Transverse colon (tissue), 4 donors: ENCODE measurements around the gene PIGU. TPM values are rescaled to one million over a fixed set of nuclear protein-coding genes. Genes with fewer than 3 reads are reported as not detected.

ENCODE experiments used
- DNase-seq: peaks from one replicate; pipeline ENCODE4 v3.0.0-alpha.2; 2019
- H3K27ac ChIP-seq, 4 donors: fragments of 200-600 bp; sonication (generic); 2 replicates each; pipeline ENCODE4 v1.5.1; 2016 to 2018; ENCODE audit warnings: inconsistent platforms in 4 of 4
- H3K27me3 ChIP-seq: fragments of 200-600 bp; sonication (generic); 2 replicates; pipeline ENCODE4 v1.5.1; 2017; ENCODE audit warnings: inconsistent platforms
- H3K36me3 ChIP-seq, 4 donors: fragments of 200-600 bp; sonication (generic); 2 replicates each; pipeline ENCODE4 v1.5.1; 2017 to 2019; ENCODE audit warnings: inconsistent platforms in 4 of 4
- H3K4me1 ChIP-seq, 4 donors: fragments of 200-600 bp; sonication (generic); 2 replicates each; pipeline ENCODE4 v1.5.1; 2017 to 2020; ENCODE audit warnings: inconsistent platforms in 4 of 4
- H3K4me3 ChIP-seq, 4 donors: fragments of 200-600 bp; sonication (generic); 1 replicate in 1 of 4; 2 replicates in 3 of 4; pipeline versions ENCODE4 v1.5.1 to v1.6.1; 2017 to 2019; ENCODE audit warnings: inconsistent platforms in 4 of 4
- H3K9me3 ChIP-seq, 2 donors: fragments of 200-600 bp; sonication (generic); 2 replicates each; pipeline ENCODE4 v1.5.1; 2017 to 2019; ENCODE audit warnings: inconsistent platforms in 2 of 2
- CTCF ChIP-seq, 5 experiments: fragments of 200-600 bp in 3 of 5; fragments of 450-650 bp in 2 of 5; sonication (generic) in 3 of 5; IDR thresholded peaks; 1 replicate in 2 of 5; 2 replicates in 3 of 5; pipeline ENCODE4 v1.5.1; 2016 to 2017; ENCODE audit warnings: antibody characterized with exemption in 5 of 5, inconsistent platforms in 3 of 5, mild to moderate bottlenecking in 2 of 5, moderate library complexity in 1 of 5
- EP300 ChIP-seq: sonication (generic); formaldehyde crosslinking; IDR thresholded peaks from one replicate; pipeline ENCODE4 v1.6.1; 2017; ENCODE audit warnings: antibody characterized with exemption, low read depth
- POLR2A ChIP-seq: fragments of 450-650 bp; IDR thresholded peaks from one replicate; pipeline ENCODE4 v1.6.1; 2016; ENCODE audit warnings: antibody characterized with exemption, mild to moderate bottlenecking, moderate library complexity
- POLR2AphosphoS5 ChIP-seq, 3 donors: sonication (generic); formaldehyde crosslinking; IDR thresholded peaks; one replicate each; pipeline ENCODE4 v1.6.1; 2016; ENCODE audit warnings: antibody characterized with exemption in 3 of 3
- WGBS, 2 donors: methylation state at CpG; one replicate each; pipeline ENCODE4 v1.1.5; 2018; ENCODE audit warnings: low coverage in 1 of 2; 5-methylcytosine and 5-hydroxymethylcytosine counted together
- in situ Hi-C, 4 donors: fragments of 200-750 bp; cut with MboI; loops; one replicate each; pipeline versions ENCODE4 v1.15.0 to v1.15.1; 2017; ENCODE audit warnings: low sequenced_read_pairs in 3 of 4, low pct_ligation_motif_present in 1 of 4, low pct_unique_long_range_greater_than_20kb in 1 of 4
- intact Hi-C: fragments of 100-400 bp; cut with DNase I; formaldehyde crosslinking; loops from one replicate; pipeline ENCODE4 v1.15.1; 2023; ENCODE audit warnings: low total_unique reads
- total RNA-seq, 4 donors: library from RNA; depleted of rRNA; stranded (reverse); fragments of >200 nt; gene quantifications; one replicate each; pipeline ENCODE4 v1.1.0, GENCODE V29; 2016

The PIGU gene
- total RNA-seq, 4 donors from 2014 or later = 4.1 to 28.7 (median 16.8) TPM

- intact Hi-C loops = no loop called here
- 89 to 92% methylated on average over 2 of the region's 2 CpGs for WGBS, 2 donors
Measured at GRCh38 chr20:34626992-34627391, 49.9 kb downstream of the PIGU start.

GRCh38 chr20:34624629-34625028, 52.3 kb downstream of the PIGU start:
- 43 to 82% methylated on average over 1 to 3 of the region's 3 CpGs for WGBS, 2 donors
- Histone ChIP-seq H3K4me3 (no peak overlapping the region), H3K27ac (no peak overlapping the region), H3K27me3 (no peaks in the 10 kb centered on the region), H3K4me1 (peaks cover 7 to 34% (median 15%) of the 10 kb centered on the region in 4 donors), H3K9me3 (no peaks in the 10 kb centered on the region), H3K36me3 (no peaks in the 10 kb centered on the region)
- DNase-seq = no peak
- TF ChIP-seq CTCF (IDR thresholded peaks at IDR 0.05) = no peak
- no peak for TF ChIP-seq POLR2A
- no peak for TF ChIP-seq EP300
- no peak for TF ChIP-seq POLR2AphosphoS5 (IDR thresholded peaks at IDR 0.05)
- in situ Hi-C loops = no loop called here
- intact Hi-C loops = no loop called here

More at GRCh38 chr20:34626992-34627391, 49.9 kb downstream of the PIGU start:
- Histone ChIP-seq H3K27ac (peak overlapping the region in 2 of 4 donors; percentile 50 to 69), H3K4me3 (no peak overlapping the region), H3K4me1 (peaks cover 7 to 29% (median 13%) of the 10 kb centered on the region in 4 donors), H3K9me3 (no peaks in the 10 kb centered on the region), H3K27me3 (no peaks in the 10 kb centered on the region), H3K36me3 (no peaks in the 10 kb centered on the region)
- no peak for DNase-seq
- TF ChIP-seq POLR2A (no peak), POLR2AphosphoS5 (IDR thresholded peaks at IDR 0.05) (no peak), CTCF (IDR thresholded peaks at IDR 0.05) (no peak), EP300 (no peak)
- in situ Hi-C loops = no loop called here

- no peak for DNase-seq
- H3K4me1 ChIP-seq = peaks cover 6 to 31% (median 13%) of the 10 kb centered on the region in 4 donors
- H3K36me3 ChIP-seq = no peaks in the 10 kb centered on the region
- H3K27ac ChIP-seq = peak overlapping the region in 3 of 4 donors; percentile 55 to 68 (median 65)
- in situ Hi-C loops = no loop called here
- intact Hi-C loops = no loop called here
- no peaks in the 10 kb centered on the region for H3K27me3 ChIP-seq
- H3K4me3 ChIP-seq = no peak overlapping the region
- WGBS, 2 donors = 82% methylated on average over 6 of the region's 6 CpGs; no CpG with 5 or more reads in 1 of the 2 donors
- no peak for TF ChIP-seq CTCF (IDR thresholded peaks at IDR 0.05)
- TF ChIP-seq EP300 = no peak
- no peak for TF ChIP-seq POLR2A
- TF ChIP-seq POLR2AphosphoS5 (IDR thresholded peaks at IDR 0.05) = no peak
- H3K9me3 ChIP-seq = no peaks in the 10 kb centered on the region
Measured at GRCh38 chr20:34622821-34623451, 54.0 kb downstream of the PIGU start.

DNA sequence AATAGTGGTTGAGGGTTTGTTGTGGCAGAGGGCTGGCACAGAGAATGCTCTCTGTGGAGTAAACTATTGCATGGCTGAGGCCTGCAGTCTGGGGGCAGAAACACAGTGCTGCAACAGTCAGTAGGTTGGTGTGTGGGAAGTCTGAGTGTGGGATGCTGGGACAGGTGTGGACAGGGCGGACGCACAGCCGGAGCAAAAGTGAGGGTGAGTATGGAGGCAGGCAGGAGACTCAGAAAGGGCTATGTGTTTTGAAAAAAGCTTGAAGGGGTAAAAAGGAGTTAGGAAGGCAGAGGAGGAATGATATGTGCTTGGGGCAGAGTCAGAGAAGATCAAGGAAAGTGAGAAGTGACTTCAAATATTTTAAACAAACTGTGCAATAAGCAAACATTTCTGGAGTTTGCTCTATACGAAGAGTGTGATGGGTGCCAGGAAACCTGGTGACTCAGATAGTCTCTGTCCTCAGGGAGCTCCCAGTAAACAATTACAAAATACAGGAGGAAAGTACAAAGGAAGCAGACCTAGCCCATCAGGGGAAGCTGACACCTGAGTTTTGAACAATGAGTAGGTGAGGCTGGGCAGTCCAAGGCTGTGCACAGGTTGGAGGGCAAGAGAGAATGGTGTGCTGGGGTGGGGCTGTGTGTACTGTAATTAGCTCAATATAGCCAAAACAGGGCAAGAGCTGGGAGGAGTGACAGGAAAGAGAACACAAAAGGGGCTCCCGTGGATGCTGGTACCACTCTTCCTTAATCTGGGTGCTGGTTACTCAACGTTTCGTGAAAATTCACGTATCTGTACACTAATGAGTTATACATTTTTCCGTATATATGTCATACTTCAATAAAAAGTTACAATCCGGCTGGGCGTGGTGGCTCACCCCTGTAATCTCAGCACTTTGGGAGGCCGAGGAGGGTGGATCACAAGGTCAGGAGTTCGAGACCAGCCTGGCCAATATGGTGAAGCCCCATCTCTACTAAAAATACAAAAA, 55.2 kb downstream of the PIGU start:
- Histone ChIP-seq H3K27me3 (no peaks in the 10 kb centered on the region), H3K4me1 (peaks cover 0 to 18% (median 3%) of the 10 kb centered on the region in 4 donors), H3K27ac (peak overlapping the region; percentile 42 to 68 (median 60)), H3K36me3 (no peaks in the 10 kb centered on the region), H3K4me3 (no peak overlapping the region), H3K9me3 (no peaks in the 10 kb centered on the region)
- in situ Hi-C loops = no loop called here
- TF ChIP-seq EP300 = no peak
- TF ChIP-seq CTCF (IDR thresholded peaks at IDR 0.05) = no peak
- TF ChIP-seq POLR2AphosphoS5 (IDR thresholded peaks at IDR 0.05) = no peak
- no peak for TF ChIP-seq POLR2A
- 72 to 80% methylated on average over 4 to 13 of the region's 13 CpGs for WGBS, 2 donors
- intact Hi-C loops = no loop called here
- DNase-seq = peak; percentile 58
